Measurements from ENCODE around the gene COG7. TPM values are rescaled to one million over a fixed set of nuclear protein-coding genes. Genes with fewer than 3 reads are reported as not detected.

Gene COG7
- total RNA-seq, 1 donor from 2014 or later: 45.6 TPM

DNA sequence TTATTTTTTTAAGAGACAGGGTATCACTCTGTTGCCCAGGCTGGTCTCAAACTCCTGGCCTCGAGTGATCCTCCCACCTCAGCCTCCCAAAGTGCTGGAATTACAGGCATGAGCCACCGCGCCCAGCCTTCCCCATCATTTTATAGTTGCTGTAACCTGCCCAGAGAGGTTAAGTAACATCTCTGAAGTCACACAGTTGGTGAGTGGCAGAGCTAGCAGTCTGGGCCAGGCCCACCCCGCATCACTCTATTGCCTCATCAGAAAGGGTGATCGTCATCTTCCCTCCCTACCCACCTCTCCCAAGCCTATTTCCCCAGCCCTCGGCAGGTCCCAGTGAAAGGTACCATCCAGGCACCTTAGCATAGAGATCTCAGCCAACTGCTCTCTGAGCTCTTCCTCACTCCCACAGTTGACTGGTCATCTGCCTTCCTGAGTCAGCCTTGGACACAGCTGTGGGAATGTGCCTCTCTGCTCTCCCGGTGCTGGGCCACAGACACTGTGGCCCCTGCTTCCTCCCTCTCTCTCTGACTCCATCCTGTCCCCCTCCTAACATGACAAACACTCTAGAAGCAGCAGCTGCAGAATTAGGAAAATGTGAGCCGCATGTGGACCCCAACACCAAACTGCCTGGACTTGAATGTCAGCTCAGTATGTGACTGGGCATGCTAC, 93.8 kb downstream of the COG7 start:
- DNase-seq (ENCODE audit: low spot score): no peak

DNA sequence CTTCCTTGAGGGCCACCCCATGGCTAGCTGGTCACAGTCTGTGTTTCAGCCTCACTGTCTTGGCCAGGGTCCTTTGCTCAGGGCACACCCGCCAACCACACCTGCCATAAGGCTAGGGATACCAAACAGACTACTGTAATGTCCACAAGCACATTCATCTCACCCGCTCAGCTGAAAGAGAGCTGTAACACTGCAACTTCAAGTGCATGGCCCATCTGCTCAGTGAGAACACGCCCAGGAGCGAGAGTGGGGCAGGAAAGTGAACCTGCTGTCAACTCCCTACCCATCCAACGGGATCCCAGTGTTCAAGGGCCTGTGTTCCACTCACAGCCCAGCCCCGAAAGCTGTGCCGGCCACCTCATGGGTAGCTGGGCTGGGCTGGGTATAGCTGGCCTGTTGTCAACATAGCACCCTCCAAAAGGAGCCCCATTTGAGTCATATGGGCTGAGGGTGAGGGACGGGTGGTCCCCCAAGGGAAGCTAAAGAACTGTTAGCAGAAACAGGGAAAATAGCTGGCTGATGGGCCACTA, 95.2 kb downstream of the COG7 start:
- DNase-seq (ENCODE audit: low spot score): no peak

GRCh38 chr16:23356941-23357340, 96.0 kb downstream of the COG7 start:
- no peak for DNase-seq (ENCODE audit: low spot score)

GRCh38 chr16:23355106-23355670, 97.8 kb downstream of the COG7 start:
- DNase-seq (ENCODE audit: low spot score): no peak

DNA sequence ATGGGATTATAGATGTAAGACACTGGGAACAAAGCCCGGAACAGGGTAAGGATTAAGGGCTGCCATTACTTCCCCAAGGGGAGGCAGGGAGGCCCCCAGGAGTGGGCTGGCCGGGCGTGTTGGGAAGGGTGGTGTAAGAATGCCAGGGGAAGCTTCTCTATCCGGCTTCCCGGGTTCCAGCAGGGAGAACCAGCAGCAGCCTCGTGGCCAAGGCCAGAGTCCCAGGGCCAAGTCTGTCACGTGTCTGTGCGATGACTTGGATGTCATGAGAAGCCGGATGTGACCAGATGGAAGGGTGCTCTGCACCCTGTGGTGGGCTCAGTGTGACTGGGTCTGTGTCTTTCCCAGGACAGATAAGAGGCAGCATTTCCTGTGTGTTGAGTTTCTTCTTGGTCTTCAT, 98.7 kb downstream of the COG7 start:
- no peak for DNase-seq (ENCODE audit: low spot score)

- no peak for DNase-seq (ENCODE audit: low spot score)
Measured at GRCh38 chr16:23353440-23353839, 99.5 kb downstream of the COG7 start.

GRCh38 chr16:23351360-23351759, 101.6 kb downstream of the COG7 start:
- no peak for DNase-seq (ENCODE audit: low spot score)

- DNase-seq (ENCODE audit: low spot score): no peak
Measured at GRCh38 chr16:23348579-23349469, 104.2 kb downstream of the COG7 start.

- no peak for DNase-seq (ENCODE audit: low spot score)
Measured at GRCh38 chr16:23345237-23345636, 107.8 kb downstream of the COG7 start.

DNA sequence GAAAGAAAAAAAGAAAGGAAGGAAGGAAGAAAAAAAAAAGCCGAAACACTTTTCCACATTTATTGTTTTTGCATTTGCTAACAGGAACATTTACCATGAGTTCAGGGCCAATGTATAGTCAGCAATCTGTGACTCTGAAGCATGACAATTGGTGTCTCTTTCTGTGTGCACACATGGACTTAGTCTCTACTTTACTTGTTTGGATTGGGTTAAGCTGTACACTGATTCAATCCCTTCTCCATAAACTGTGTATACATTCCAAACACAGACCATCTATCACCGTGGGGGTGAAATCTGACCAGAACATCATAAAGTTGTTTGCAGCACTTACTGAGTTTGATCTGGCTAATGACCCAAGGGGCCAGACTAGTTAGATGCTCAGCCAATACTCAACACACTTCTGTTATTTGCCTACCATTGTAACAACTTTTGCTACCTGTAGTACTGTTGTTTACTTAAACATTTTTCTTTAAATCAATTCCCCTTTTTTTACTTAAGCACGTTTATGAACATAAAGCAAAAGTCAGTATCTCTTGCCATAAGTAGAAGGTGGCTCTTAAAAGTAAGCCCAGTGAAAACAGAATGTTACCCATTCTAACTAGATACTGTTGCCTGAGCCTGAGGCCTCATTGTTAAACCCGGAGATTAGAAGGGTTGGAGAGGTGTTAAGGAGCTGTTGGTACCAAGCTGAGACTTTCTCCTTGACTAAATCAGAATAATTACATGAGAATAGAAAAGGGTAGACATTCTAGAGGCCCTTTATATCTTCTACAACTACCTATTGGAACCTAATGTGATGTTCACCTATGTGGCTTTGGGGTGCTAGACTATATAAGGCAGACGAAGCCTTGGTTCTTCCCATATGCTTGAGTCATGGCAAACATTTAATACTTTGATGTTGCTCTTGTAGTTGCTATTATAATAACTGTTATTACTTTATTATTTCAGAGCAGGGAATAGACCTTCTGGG, 109.1 kb downstream of the COG7 start:
- DNase-seq (ENCODE audit: low spot score): no peak

DNA sequence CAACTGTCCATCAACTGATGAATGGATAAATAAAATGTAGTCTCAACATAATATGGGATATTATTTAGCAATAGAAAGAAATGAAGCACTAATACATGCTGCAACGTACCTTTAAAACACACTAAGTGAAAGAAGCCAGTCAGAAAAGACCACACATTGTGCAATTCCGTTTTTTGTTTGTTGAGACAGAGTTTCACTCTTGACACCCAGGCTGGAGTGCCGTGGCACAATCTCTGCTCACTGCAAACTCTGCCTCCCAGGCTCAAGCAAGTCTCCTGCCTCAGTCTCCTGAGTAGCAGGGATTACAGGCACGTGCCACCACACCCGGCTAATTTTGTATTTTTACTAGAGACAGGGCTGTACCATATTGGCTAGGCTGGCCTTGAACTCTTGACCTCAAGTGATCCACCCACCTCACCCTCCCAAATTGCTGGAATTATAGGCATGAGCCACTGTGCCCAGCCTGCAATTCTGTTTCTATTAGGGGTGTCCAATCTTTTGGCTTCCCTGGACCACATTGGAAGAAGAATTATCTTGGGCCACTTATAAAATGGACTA, 110.8 kb downstream of the COG7 start:
- DNase-seq (ENCODE audit: low spot score): no peak

- DNase-seq (ENCODE audit: low spot score): no peak
Measured at GRCh38 chr16:23339787-23340186, 113.2 kb downstream of the COG7 start.

Other genes starting within 250 kb of the COG7 start
- 55.8 TPM for gene SCNN1B, start 150.9 kb downstream of the COG7 start, total RNA-seq
- gene GGA2, start 57.3 kb upstream of the COG7 start, total RNA-seq: 99.4 TPM
- 45.6 TPM for gene EARS2, start 104.2 kb upstream of the COG7 start, total RNA-seq
- 51.3 TPM for gene UBFD1, start 104.5 kb upstream of the COG7 start, total RNA-seq
- gene NDUFAB1, start 143.1 kb upstream of the COG7 start, total RNA-seq: 60.1 TPM
- gene PALB2, start 188.1 kb upstream of the COG7 start, total RNA-seq: 21.3 TPM
- 76.8 TPM for gene DCTN5, start 188.3 kb upstream of the COG7 start, total RNA-seq
- gene PLK1, start 225.7 kb upstream of the COG7 start, total RNA-seq: 2.1 TPM

Data from ureter (tissue), 1 donor.